Uterus (tissue), 4 donors: Measurements from ENCODE around the gene BHLHE41. TPM values are rescaled to one million over a fixed set of nuclear protein-coding genes. Genes with fewer than 3 reads are reported as not detected.

Source experiments
- DNase-seq, 2 donors: peaks; one replicate each; pipeline ENCODE4 v3.0.0-alpha.2; 2019 to 2020
- H3K27ac ChIP-seq, 2 donors: fragments of 200-600 bp; sonication (generic); 1 replicate in 1 of 2; 2 replicates in 1 of 2; pipeline ENCODE4 v1.5.1; 2016 to 2018
- H3K27me3 ChIP-seq, 2 donors: fragments of 200-600 bp; sonication (generic); one replicate each; pipeline ENCODE4 v1.5.1; 2018 to 2019; ENCODE audit warnings: control low read depth in 1 of 2
- H3K36me3 ChIP-seq, 2 donors: fragments of 200-600 bp; sonication (generic); one replicate each; pipeline ENCODE4 v1.5.1; 2019; ENCODE audit warnings: control low read depth in 1 of 2
- H3K4me1 ChIP-seq, 2 donors: fragments of 200-600 bp; sonication (generic); one replicate each; pipeline ENCODE4 v1.5.1; 2018 to 2019; ENCODE audit warnings: control low read depth in 1 of 2
- H3K4me3 ChIP-seq, 2 donors: fragments of 200-600 bp; sonication (generic); 1 replicate in 1 of 2; 2 replicates in 1 of 2; pipeline ENCODE4 v1.5.1; 2018 to 2019; ENCODE audit warnings: mild to moderate bottlenecking in 1 of 2
- H3K9me3 ChIP-seq, 2 donors: fragments of 200-600 bp; sonication (generic); one replicate each; pipeline ENCODE4 v1.5.1; 2019; ENCODE audit warnings: control low read depth in 1 of 2
- CTCF ChIP-seq, 4 experiments: fragments of 200-600 bp in 2 of 4; fragments of 450-650 bp in 2 of 4; sonication (generic) in 2 of 4; IDR thresholded peaks; one replicate each; pipeline ENCODE4 v1.5.1; 2016 to 2019; ENCODE audit warnings: antibody characterized with exemption in 4 of 4, mild to moderate bottlenecking in 2 of 4, moderate library complexity in 1 of 4
- POLR2A ChIP-seq, 2 donors: fragments of 450-650 bp; IDR thresholded peaks; one replicate each; pipeline ENCODE4 v1.6.1; 2016; ENCODE audit warnings: antibody characterized with exemption in 2 of 2, mild to moderate bottlenecking in 1 of 2, moderate library complexity in 1 of 2
- intact Hi-C: fragments of 100-400 bp; cut with DNase I; formaldehyde crosslinking; loops from one replicate; pipeline ENCODE4 v1.15.1; 2023; ENCODE audit warnings: low total_unique reads
- total RNA-seq, 4 donors: library from RNA; depleted of rRNA in 3 of 4; stranded (reverse); fragments of >200 nt in 3 of 4; gene quantifications; one replicate each; pipeline versions ENCODE4 v1.1.0 to v1.2.4, GENCODE V29; 2014 to 2023
- donor health status: DM: yes; HTN: yes; CAD: no.

BHLHE41 gene
- total RNA-seq, 4 donors from 2014 or later, result 2.1 to 31.2 (median 5.0) TPM

- no peaks in the 10 kb centered on the region for H3K4me1 ChIP-seq
Observed at GRCh38 chr12:26135010-26135420, 10.2 kb upstream of the BHLHE41 start.

GRCh38 chr12:26134540-26134939 lies 9.7 kb upstream of the BHLHE41 start:
- Histone ChIP-seq H3K9me3 (no peaks in the 10 kb centered on the region), H3K27ac (no peak overlapping the region), H3K36me3 (no peaks in the 10 kb centered on the region), H3K4me1 (no peaks in the 10 kb centered on the region), H3K27me3 (no peaks in the 10 kb centered on the region), H3K4me3 (no peak overlapping the region)
- intact Hi-C loops, result no loop called here
- no peak for TF ChIP-seq POLR2A (IDR thresholded peaks at IDR 0.05)
- TF ChIP-seq CTCF (IDR thresholded peaks at IDR 0.05), result no peak
- DNase-seq, result no peak

More at GRCh38 chr12:26135010-26135420, 10.2 kb upstream of the BHLHE41 start:
- peak in 1 of 2 donors; percentile 49 for DNase-seq
- no peaks in the 10 kb centered on the region for H3K9me3 ChIP-seq
- intact Hi-C loops, result no loop called here
- TF ChIP-seq CTCF (IDR thresholded peaks at IDR 0.05) (no peak), POLR2A (IDR thresholded peaks at IDR 0.05) (no peak)
- H3K27me3 ChIP-seq, result no peaks in the 10 kb centered on the region
- no peaks in the 10 kb centered on the region for H3K36me3 ChIP-seq
- no peak overlapping the region for H3K4me3 ChIP-seq
- H3K27ac ChIP-seq, result no peak overlapping the region

GRCh38 chr12:26133521-26133920 lies 8.7 kb upstream of the BHLHE41 start:
- Histone ChIP-seq H3K27ac (no peak overlapping the region), H3K9me3 (no peaks in the 10 kb centered on the region), H3K4me1 (no peaks in the 10 kb centered on the region), H3K36me3 (no peaks in the 10 kb centered on the region), H3K27me3 (no peaks in the 10 kb centered on the region), H3K4me3 (no peak overlapping the region)
- DNase-seq, result no peak
- intact Hi-C loops, result no loop called here
- TF ChIP-seq POLR2A (IDR thresholded peaks at IDR 0.05) (no peak), CTCF (IDR thresholded peaks at IDR 0.05) (no peak)

GRCh38 chr12:26132866-26133265 lies 8.0 kb upstream of the BHLHE41 start:
- no peak for DNase-seq
- H3K9me3 ChIP-seq, result no peaks in the 10 kb centered on the region
- H3K4me3 ChIP-seq, result no peak overlapping the region
- no peak overlapping the region for H3K27ac ChIP-seq
- no peaks in the 10 kb centered on the region for H3K4me1 ChIP-seq
- intact Hi-C loops, result no loop called here
- TF ChIP-seq POLR2A (IDR thresholded peaks at IDR 0.05), result no peak
- TF ChIP-seq CTCF (IDR thresholded peaks at IDR 0.05), result no peak
- H3K27me3 ChIP-seq, result no peaks in the 10 kb centered on the region
- H3K36me3 ChIP-seq, result no peaks in the 10 kb centered on the region

- Histone ChIP-seq H3K27ac (no peak overlapping the region), H3K27me3 (no peaks in the 10 kb centered on the region), H3K4me1 (no peaks in the 10 kb centered on the region), H3K36me3 (no peaks in the 10 kb centered on the region), H3K9me3 (no peaks in the 10 kb centered on the region), H3K4me3 (no peak overlapping the region)
- DNase-seq, result no peak
- no peak for TF ChIP-seq CTCF (IDR thresholded peaks at IDR 0.05)
- TF ChIP-seq POLR2A (IDR thresholded peaks at IDR 0.05), result no peak
- intact Hi-C loops, result no loop called here
Observed at GRCh38 chr12:26131936-26132335, 7.1 kb upstream of the BHLHE41 start.
